ENCODE data around the gene FAM240B.

- TF ChIP-seq POLR2AphosphoS5 (IDR thresholded peaks at IDR 0.05; ENCODE audit: low read depth, low read length) (no peak), POLR2A (IDR thresholded peaks at IDR 0.05; ENCODE audit: low read depth, low read length) (no peak), POU2F2 (IDR thresholded peaks at IDR 0.05; ENCODE audit: low read depth, low read length) (no peak), TAF1 (IDR thresholded peaks at IDR 0.05; ENCODE audit: low read depth, low read length) (no peak)
Measured at GRCh38 chr9:38718148-38718547, 1.8 kb downstream of the FAM240B start.

Measured in GM12891 (cell line).